GM18526 (cell line): ENCODE results near the gene EPC2.
A peak's percentile ranks its signal among the peaks of the same experiment; 100 is the strongest.

Experiments
- POLR2A ChIP-seq: IDR thresholded peaks from 3 replicates; pipeline ENCODE4 v1.6.1; 2011; ENCODE audit not compliant: insufficient read length; ENCODE audit errors: extremely low read depth

EPC2 gene

GRCh38 chr2:148643998-148644882 lies at the start of gene EPC2:
Gene EPC2, plus strand, starts transcription at chr2:148644751. Its CDS starts 267 bp downstream, at chr2:148645018.
- TF ChIP-seq POLR2A = peak; percentile 77

- TF ChIP-seq POLR2A = no peak
These were observed 48.5 kb upstream of the EPC2 start for GRCh38 chr2:148596018-148596417.

- no peak for TF ChIP-seq POLR2A
These were observed 45.2 kb upstream of the EPC2 start for GRCh38 chr2:148599109-148599991.

GRCh38 chr2:148602885-148603561 lies 41.5 kb upstream of the EPC2 start:
- no peak for TF ChIP-seq POLR2A

- no peak for TF ChIP-seq POLR2A
These were observed 41.0 kb upstream of the EPC2 start for GRCh38 chr2:148603562-148603920.

- TF ChIP-seq POLR2A = no peak
These were observed 39.6 kb upstream of the EPC2 start for GRCh38 chr2:148604927-148605326.

- no peak for TF ChIP-seq POLR2A
These were observed 37.0 kb upstream of the EPC2 start for GRCh38 chr2:148607566-148607965.

GRCh38 chr2:148613231-148614013 lies 31.1 kb upstream of the EPC2 start:
- no peak for TF ChIP-seq POLR2A

- TF ChIP-seq POLR2A = no peak
These were observed 30.6 kb upstream of the EPC2 start for GRCh38 chr2:148614014-148614321.

- peak; percentile 37 for TF ChIP-seq POLR2A
These were observed 30.1 kb upstream of the EPC2 start for GRCh38 chr2:148614322-148615049.

- TF ChIP-seq POLR2A = no peak
These were observed 29.1 kb upstream of the EPC2 start for GRCh38 chr2:148615381-148615841.

GRCh38 chr2:148616662-148617061 lies 27.9 kb upstream of the EPC2 start:
- TF ChIP-seq POLR2A = no peak

GRCh38 chr2:148617219-148617618 lies 27.3 kb upstream of the EPC2 start:
- no peak for TF ChIP-seq POLR2A

- no peak for TF ChIP-seq POLR2A
These were observed 24.9 kb upstream of the EPC2 start for GRCh38 chr2:148619560-148620195.
